ENCODE results near the gene TMEM175. TPM values are rescaled to one million over a fixed set of nuclear protein-coding genes. Genes with fewer than 3 reads are reported as not detected.

Gene TMEM175
- total RNA-seq, 2 experiments from 2014 or later: 13.9 to 15.8 TPM

GRCh38 chr4:946517-947471 is 14.5 kb downstream of the TMEM175 start:
- no peaks in the 10 kb centered on the region for H3K9me3 Mint-ChIP-seq
- intact Hi-C loops (cut with micrococcal nuclease): no loop called here
- peaks cover 11% of the 10 kb centered on the region for H3K4me1 Mint-ChIP-seq (ENCODE audit: low read depth)
- peaks cover 2% of the 10 kb centered on the region for H3K36me3 Mint-ChIP-seq (ENCODE audit: low read depth)
- H3K27me3 Mint-ChIP-seq (ENCODE audit: low read depth): no peaks in the 10 kb centered on the region
- H3K27ac Mint-ChIP-seq: no peak overlapping the region
- H3K4me3 Mint-ChIP-seq: no peak overlapping the region
- CTCF ChIA-PET: no interaction called here
- DNase-seq: no peak

GRCh38 chr4:947491-947971 is 15.3 kb downstream of the TMEM175 start:
- Mint-ChIP-seq H3K4me3 (no peak overlapping the region), H3K9me3 (no peaks in the 10 kb centered on the region), H3K27me3 (ENCODE audit: low read depth) (no peaks in the 10 kb centered on the region), H3K36me3 (ENCODE audit: low read depth) (peaks cover 2% of the 10 kb centered on the region), H3K4me1 (ENCODE audit: low read depth) (peaks cover 11% of the 10 kb centered on the region), H3K27ac (no peak overlapping the region)
- intact Hi-C loops (cut with micrococcal nuclease): no loop called here
- CTCF ChIA-PET: no interaction called here
- DNase-seq: no peak

- DNase-seq: no peak
- Mint-ChIP-seq H3K9me3 (no peaks in the 10 kb centered on the region), H3K4me1 (ENCODE audit: low read depth) (peaks cover 11% of the 10 kb centered on the region), H3K4me3 (no peak overlapping the region), H3K27me3 (ENCODE audit: low read depth) (no peaks in the 10 kb centered on the region), H3K27ac (no peak overlapping the region), H3K36me3 (ENCODE audit: low read depth) (no peaks in the 10 kb centered on the region)
- intact Hi-C loops (cut with micrococcal nuclease): no loop called here
- CTCF ChIA-PET: no interaction called here
These were observed 16.1 kb downstream of the TMEM175 start for GRCh38 chr4:948101-948935.

- CTCF ChIA-PET: no interaction called here
- Mint-ChIP-seq H3K4me3 (no peak overlapping the region), H3K9me3 (no peaks in the 10 kb centered on the region), H3K27ac (no peak overlapping the region), H3K4me1 (ENCODE audit: low read depth) (peaks cover 11% of the 10 kb centered on the region), H3K36me3 (ENCODE audit: low read depth) (no peaks in the 10 kb centered on the region), H3K27me3 (ENCODE audit: low read depth) (no peaks in the 10 kb centered on the region)
- no peak for DNase-seq
- intact Hi-C loops (cut with micrococcal nuclease): no loop called here
These were observed 16.7 kb downstream of the TMEM175 start for GRCh38 chr4:948936-949300.

GRCh38 chr4:949656-950055 is 17.4 kb downstream of the TMEM175 start:
- DNase-seq: no peak
- intact Hi-C loops (cut with micrococcal nuclease): no loop called here
- H3K4me3 Mint-ChIP-seq: no peak overlapping the region
- CTCF ChIA-PET: no interaction called here
- no peak overlapping the region for H3K27ac Mint-ChIP-seq
- H3K27me3 Mint-ChIP-seq (ENCODE audit: low read depth): no peaks in the 10 kb centered on the region
- H3K4me1 Mint-ChIP-seq (ENCODE audit: low read depth): peaks cover 11% of the 10 kb centered on the region
- H3K36me3 Mint-ChIP-seq (ENCODE audit: low read depth): no peaks in the 10 kb centered on the region
- no peaks in the 10 kb centered on the region for H3K9me3 Mint-ChIP-seq

GRCh38 chr4:950136-951020 is 18.1 kb downstream of the TMEM175 start:
- CTCF ChIA-PET: no interaction called here
- H3K9me3 Mint-ChIP-seq: no peaks in the 10 kb centered on the region
- H3K27me3 Mint-ChIP-seq (ENCODE audit: low read depth): no peaks in the 10 kb centered on the region
- H3K4me1 Mint-ChIP-seq (ENCODE audit: low read depth): peaks cover 8% of the 10 kb centered on the region
- H3K27ac Mint-ChIP-seq: no peak overlapping the region
- peak; percentile 0 for DNase-seq
- no peak overlapping the region for H3K4me3 Mint-ChIP-seq
- intact Hi-C loops (cut with micrococcal nuclease): no loop called here
- H3K36me3 Mint-ChIP-seq (ENCODE audit: low read depth): no peaks in the 10 kb centered on the region

GRCh38 chr4:951186-951585 is 18.9 kb downstream of the TMEM175 start:
- no peak overlapping the region for H3K27ac Mint-ChIP-seq
- H3K4me3 Mint-ChIP-seq: no peak overlapping the region
- intact Hi-C loops (cut with micrococcal nuclease): no loop called here
- H3K9me3 Mint-ChIP-seq: no peaks in the 10 kb centered on the region
- no peaks in the 10 kb centered on the region for H3K27me3 Mint-ChIP-seq (ENCODE audit: low read depth)
- peaks cover 3% of the 10 kb centered on the region for H3K4me1 Mint-ChIP-seq (ENCODE audit: low read depth)
- H3K36me3 Mint-ChIP-seq (ENCODE audit: low read depth): no peaks in the 10 kb centered on the region
- DNase-seq: peak; percentile 2
- CTCF ChIA-PET: no interaction called here

- intact Hi-C loops (cut with micrococcal nuclease): no loop called here
- Mint-ChIP-seq H3K4me1 (ENCODE audit: low read depth) (no peaks in the 10 kb centered on the region), H3K27ac (no peak overlapping the region), H3K27me3 (ENCODE audit: low read depth) (no peaks in the 10 kb centered on the region), H3K36me3 (ENCODE audit: low read depth) (no peaks in the 10 kb centered on the region), H3K4me3 (no peak overlapping the region), H3K9me3 (no peaks in the 10 kb centered on the region)
- peak; percentile 3 for DNase-seq
- CTCF ChIA-PET: no interaction called here
These were observed 19.6 kb downstream of the TMEM175 start for GRCh38 chr4:951594-952468.

GRCh38 chr4:952881-953573 is 20.8 kb downstream of the TMEM175 start:
- Mint-ChIP-seq H3K27ac (no peak overlapping the region), H3K9me3 (no peaks in the 10 kb centered on the region), H3K4me3 (no peak overlapping the region), H3K4me1 (ENCODE audit: low read depth) (no peaks in the 10 kb centered on the region), H3K27me3 (ENCODE audit: low read depth) (no peaks in the 10 kb centered on the region), H3K36me3 (ENCODE audit: low read depth) (no peaks in the 10 kb centered on the region)
- intact Hi-C loops (cut with micrococcal nuclease): no loop called here
- CTCF ChIA-PET: no interaction called here
- peak; percentile 0 for DNase-seq

- no peak overlapping the region for H3K27ac Mint-ChIP-seq
- intact Hi-C loops (cut with micrococcal nuclease): no loop called here
- no peaks in the 10 kb centered on the region for H3K9me3 Mint-ChIP-seq
- no peak for DNase-seq
- H3K4me3 Mint-ChIP-seq: no peak overlapping the region
- H3K36me3 Mint-ChIP-seq (ENCODE audit: low read depth): no peaks in the 10 kb centered on the region
- H3K27me3 Mint-ChIP-seq (ENCODE audit: low read depth): no peaks in the 10 kb centered on the region
- H3K4me1 Mint-ChIP-seq (ENCODE audit: low read depth): no peaks in the 10 kb centered on the region
- CTCF ChIA-PET: no interaction called here
These were observed 21.3 kb downstream of the TMEM175 start for GRCh38 chr4:953574-953915.
